ENCODE results near the gene SNAP47.

DNA sequence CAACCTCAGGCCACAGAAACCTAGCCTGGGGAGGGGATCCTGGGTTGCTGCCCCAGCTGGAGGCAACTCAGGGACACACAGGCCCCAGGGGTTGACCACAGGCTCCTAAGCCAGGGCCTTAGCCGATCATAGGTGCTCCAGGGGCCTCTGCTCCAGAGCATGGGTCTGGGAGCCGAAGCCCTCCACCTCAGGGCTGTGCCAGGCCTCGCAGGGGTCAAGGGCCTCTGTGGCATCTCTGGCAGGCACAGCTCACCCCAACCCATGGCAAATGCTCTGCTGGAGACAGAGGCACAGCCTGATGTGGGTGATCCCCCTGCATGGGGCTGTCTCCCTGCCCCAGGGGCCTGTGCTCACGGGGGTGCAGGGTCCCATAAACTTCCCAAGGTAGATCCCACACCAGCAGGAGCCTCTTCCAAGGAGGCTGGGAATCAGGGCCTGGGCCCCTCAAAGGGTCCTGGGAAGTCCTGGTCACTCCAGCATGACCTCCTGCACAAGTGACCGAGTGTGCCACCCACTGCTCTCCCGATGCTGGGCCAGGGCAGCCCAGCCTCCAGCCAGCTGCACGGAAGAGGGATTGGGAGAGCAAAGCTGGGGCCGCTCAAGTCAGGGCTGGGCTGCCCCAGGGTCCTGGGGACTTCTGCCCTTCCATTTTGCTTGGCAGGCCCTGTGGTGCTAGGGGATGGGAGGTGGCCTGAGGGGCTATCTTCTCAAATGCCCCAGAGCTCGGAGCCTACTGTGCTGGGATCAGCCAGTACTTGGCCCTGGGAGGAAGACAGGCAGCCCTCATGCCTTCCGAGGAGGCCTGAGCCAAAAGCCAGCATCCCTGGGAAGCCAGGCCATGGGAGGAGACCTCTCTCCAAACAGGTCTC lies 58.1 kb downstream of the SNAP47 start:
- TF ChIP-seq FOXM1 (IDR thresholded peaks at IDR 0.05; ENCODE audit: borderline replicate concordance) = no peak
- no peak for TF ChIP-seq ARNT (IDR thresholded peaks at IDR 0.05)
- no peak for TF ChIP-seq SP1 (IDR thresholded peaks at IDR 0.05)
- TF ChIP-seq CTBP1 (IDR thresholded peaks at IDR 0.05; ENCODE audit: borderline replicate concordance) = no peak
- TF ChIP-seq TARDBP (IDR thresholded peaks at IDR 0.05) = no peak
- TF ChIP-seq ZNF384 (IDR thresholded peaks at IDR 0.05) = no peak
- TF ChIP-seq LEF1 (IDR thresholded peaks at IDR 0.05; ENCODE audit: borderline replicate concordance) = no peak
- TF ChIP-seq HDGF (IDR thresholded peaks at IDR 0.05; ENCODE audit: borderline replicate concordance) = no peak

Measured in HEK293T (cell line).